ENCODE results near the gene GALNT10. TPM values are rescaled to one million over a fixed set of nuclear protein-coding genes. Genes with fewer than 3 reads are reported as not detected.
A peak's percentile ranks its signal among the peaks of the same experiment; 100 is the strongest.

Gene GALNT10
- total RNA-seq, 1 donor from 2014 or later, result 39.8 TPM

- TF ChIP-seq CTCF (conservative IDR thresholded peaks at IDR 0.05), result no peak
- Mint-ChIP-seq H3K4me3 (no peak overlapping the region), H3K27me3 (ENCODE audit: low read depth) (no peaks in the 10 kb centered on the region), H3K27ac (ENCODE audit: unreplicated experiment) (no peak overlapping the region), H3K9me3 (no peaks in the 10 kb centered on the region), H3K36me3 (ENCODE audit: low read depth) (peaks cover 2% of the 10 kb centered on the region), H3K4me1 (peaks cover 6% of the 10 kb centered on the region)
- DNase-seq (ENCODE audit: low read depth, low spot score), result no peak
These were observed 141.9 kb downstream of the GALNT10 start for GRCh38 chr5:154332451-154332850.

- peaks cover 6% of the 10 kb centered on the region for H3K4me1 Mint-ChIP-seq
- no peak for DNase-seq (ENCODE audit: low read depth, low spot score)
- H3K36me3 Mint-ChIP-seq (ENCODE audit: low read depth), result peaks cover 5% of the 10 kb centered on the region
- H3K9me3 Mint-ChIP-seq, result no peaks in the 10 kb centered on the region
- H3K27me3 Mint-ChIP-seq (ENCODE audit: low read depth), result no peaks in the 10 kb centered on the region
- no peak overlapping the region for H3K4me3 Mint-ChIP-seq
- TF ChIP-seq CTCF (conservative IDR thresholded peaks at IDR 0.05), result no peak
- no peak overlapping the region for H3K27ac Mint-ChIP-seq (ENCODE audit: unreplicated experiment)
These were observed 142.5 kb downstream of the GALNT10 start for GRCh38 chr5:154333016-154333415.

- no peaks in the 10 kb centered on the region for H3K27me3 Mint-ChIP-seq (ENCODE audit: low read depth)
- no peak for DNase-seq (ENCODE audit: low read depth, low spot score)
- H3K9me3 Mint-ChIP-seq, result no peaks in the 10 kb centered on the region
- no peak overlapping the region for H3K4me3 Mint-ChIP-seq
- peaks cover 5% of the 10 kb centered on the region for H3K36me3 Mint-ChIP-seq (ENCODE audit: low read depth)
- H3K27ac Mint-ChIP-seq (ENCODE audit: unreplicated experiment), result peak overlapping the region; percentile 30
- no peaks in the 10 kb centered on the region for H3K4me1 Mint-ChIP-seq
- TF ChIP-seq CTCF (conservative IDR thresholded peaks at IDR 0.05), result no peak
These were observed 144.0 kb downstream of the GALNT10 start for GRCh38 chr5:154334406-154335064.

GRCh38 chr5:154335065-154335448, 144.5 kb downstream of the GALNT10 start:
- Mint-ChIP-seq H3K4me3 (no peak overlapping the region), H3K4me1 (no peaks in the 10 kb centered on the region), H3K36me3 (ENCODE audit: low read depth) (peaks cover 5% of the 10 kb centered on the region), H3K9me3 (no peaks in the 10 kb centered on the region), H3K27ac (ENCODE audit: unreplicated experiment) (no peak overlapping the region), H3K27me3 (ENCODE audit: low read depth) (no peaks in the 10 kb centered on the region)
- no peak for TF ChIP-seq CTCF (conservative IDR thresholded peaks at IDR 0.05)
- no peak for DNase-seq (ENCODE audit: low read depth, low spot score)

GRCh38 chr5:154341620-154342019, 151.1 kb downstream of the GALNT10 start:
- Mint-ChIP-seq H3K36me3 (ENCODE audit: low read depth) (peaks cover 5% of the 10 kb centered on the region), H3K27ac (ENCODE audit: unreplicated experiment) (no peak overlapping the region), H3K4me3 (no peak overlapping the region), H3K9me3 (no peaks in the 10 kb centered on the region), H3K4me1 (no peaks in the 10 kb centered on the region), H3K27me3 (ENCODE audit: low read depth) (no peaks in the 10 kb centered on the region)
- no peak for DNase-seq (ENCODE audit: low read depth, low spot score)
- TF ChIP-seq CTCF (conservative IDR thresholded peaks at IDR 0.05), result no peak

Measured in neural crest cell (in vitro differentiated cells).